ENCODE data around the gene MYO9B. TPM values are rescaled to one million over a fixed set of nuclear protein-coding genes. Genes with fewer than 3 reads are reported as not detected.

The MYO9B gene
- total and polyA plus RNA-seq, 10 donors, result 70.5 to 329 (median 256) TPM

DNA sequence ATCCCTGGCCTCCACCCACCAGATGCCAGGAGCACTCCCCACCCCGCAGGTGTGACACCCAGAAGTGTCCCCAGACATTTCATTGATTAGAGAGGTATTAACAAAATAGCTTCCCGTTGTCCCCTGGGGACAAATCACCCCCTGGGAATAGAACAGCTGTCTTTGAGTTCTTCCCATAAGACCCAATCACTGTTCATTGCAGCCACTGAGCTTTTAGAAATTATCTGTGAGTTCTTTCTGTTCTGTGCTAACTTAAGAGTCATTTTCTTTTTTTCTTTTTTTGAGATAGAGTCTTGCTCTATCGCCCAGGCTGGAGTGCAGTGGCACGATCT is 32.8 kb downstream of the MYO9B start:
- WGBS, 5 donors, result 58 to 78% (median 74%) methylated on average over 4 of the region's 4 CpGs

DNA sequence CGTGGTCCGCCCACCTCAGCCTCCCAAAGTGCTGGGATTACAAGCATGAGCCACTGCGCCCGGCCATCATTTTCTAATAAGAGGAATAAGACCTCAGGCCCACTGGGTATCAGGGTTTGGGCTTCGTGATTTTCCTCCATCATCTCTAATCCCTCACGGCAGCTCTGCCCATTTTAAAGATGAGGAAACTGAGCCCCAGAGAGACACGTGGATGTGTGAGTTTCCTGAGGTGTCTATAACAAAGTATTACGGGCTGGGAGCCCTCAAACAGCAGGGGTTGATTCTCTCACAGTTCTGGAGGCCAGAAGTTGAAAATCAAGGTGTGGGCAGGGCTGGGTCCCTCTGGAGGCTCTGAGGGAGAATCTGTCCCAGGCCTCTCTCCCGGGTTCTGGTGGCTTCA is 33.7 kb downstream of the MYO9B start:
- Histone ChIP-seq H3K27ac (peak overlapping the region; percentile 63 to 93 (median 90)), H3K4me3 (peak overlapping the region in 2 of 8 donors; percentile 16 to 63), H3K36me3 (peaks cover 0 to 98% (median 11%) of the 10 kb centered on the region in 6 donors)

More for the DNA sequence above, 32.8 kb downstream of the MYO9B start:
- DNase-seq, result no peak
- Histone ChIP-seq H3K27ac (peak overlapping the region; percentile 44 to 93 (median 90)), H3K4me3 (peak overlapping the region in 1 of 8 donors; percentile 49), H3K4me1 (peaks cover 47 to 100% (median 99%) of the 10 kb centered on the region in 6 donors), H3K36me3 (peaks cover 0 to 99% (median 19%) of the 10 kb centered on the region in 6 donors), H3K27me3 (replicated peaks in 1 of 7) (no peaks in the 10 kb centered on the region), H3K9me3 (no peaks in the 10 kb centered on the region)
- TF ChIP-seq, protein P1, sequence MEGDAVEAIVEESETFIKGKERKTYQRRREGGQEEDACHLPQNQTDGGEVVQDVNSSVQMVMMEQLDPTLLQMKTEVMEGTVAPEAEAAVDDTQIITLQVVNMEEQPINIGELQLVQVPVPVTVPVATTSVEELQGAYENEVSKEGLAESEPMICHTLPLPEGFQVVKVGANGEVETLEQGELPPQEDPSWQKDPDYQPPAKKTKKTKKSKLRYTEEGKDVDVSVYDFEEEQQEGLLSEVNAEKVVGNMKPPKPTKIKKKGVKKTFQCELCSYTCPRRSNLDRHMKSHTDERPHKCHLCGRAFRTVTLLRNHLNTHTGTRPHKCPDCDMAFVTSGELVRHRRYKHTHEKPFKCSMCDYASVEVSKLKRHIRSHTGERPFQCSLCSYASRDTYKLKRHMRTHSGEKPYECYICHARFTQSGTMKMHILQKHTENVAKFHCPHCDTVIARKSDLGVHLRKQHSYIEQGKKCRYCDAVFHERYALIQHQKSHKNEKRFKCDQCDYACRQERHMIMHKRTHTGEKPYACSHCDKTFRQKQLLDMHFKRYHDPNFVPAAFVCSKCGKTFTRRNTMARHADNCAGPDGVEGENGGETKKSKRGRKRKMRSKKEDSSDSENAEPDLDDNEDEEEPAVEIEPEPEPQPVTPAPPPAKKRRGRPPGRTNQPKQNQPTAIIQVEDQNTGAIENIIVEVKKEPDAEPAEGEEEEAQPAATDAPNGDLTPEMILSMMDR (IDR thresholded peaks at IDR 0.05 in 8 of 11, conservative IDR thresholded peaks at IDR 0.05 in 3 of 11), result no peak
- TF ChIP-seq POLR2A (IDR thresholded peaks at IDR 0.05) (no peak), POLR2AphosphoS5 (IDR thresholded peaks at IDR 0.05) (no peak)
- intact Hi-C loops (cut with DNase I; ENCODE audit: low total_unique reads), result no loop called here

DNA sequence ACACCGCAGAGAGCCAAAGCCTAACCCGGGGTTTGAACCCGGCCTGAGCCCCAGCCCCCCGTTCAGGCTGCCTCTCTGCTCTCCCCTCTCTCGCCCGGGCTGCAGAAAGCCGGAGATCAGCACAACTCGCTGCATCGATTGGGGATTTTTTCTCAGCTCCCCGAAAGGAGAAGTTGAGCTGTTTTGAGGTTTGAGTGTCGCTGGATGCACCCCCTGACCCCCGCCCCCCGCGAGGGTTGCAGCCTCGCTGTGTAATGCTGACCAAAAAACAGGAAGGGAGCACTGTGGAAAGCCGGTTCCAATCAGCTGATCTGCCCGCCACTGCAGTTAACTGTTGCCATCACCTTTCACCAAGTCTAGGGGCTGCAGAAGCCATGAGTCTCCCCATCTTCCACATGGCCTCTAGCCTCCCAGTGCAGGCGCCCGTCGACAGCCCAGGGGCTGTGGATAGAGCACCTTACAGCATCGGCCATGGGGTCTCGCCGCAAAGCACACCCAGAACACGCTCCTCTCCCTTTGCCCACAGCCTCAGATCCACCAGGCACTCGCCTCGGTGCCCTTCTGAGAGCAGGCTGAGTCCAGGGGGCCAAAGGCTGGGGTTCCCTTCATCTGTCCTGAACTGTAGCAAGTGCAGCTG is 34.5 kb downstream of the MYO9B start:
- DNase-seq, result peak; percentile 95
- intact Hi-C loops (cut with DNase I; ENCODE audit: low total_unique reads), result no loop called here
- TF ChIP-seq POLR2AphosphoS5 (IDR thresholded peaks at IDR 0.05) (peak; percentile 72 to 83 (median 77)), POLR2A (IDR thresholded peaks at IDR 0.05) (no peak)
- peak overlapping the region; percentile 63 to 93 (median 90) for H3K27ac ChIP-seq
- WGBS, 5 donors, result 37 to 45% (median 39%) methylated on average over 25 to 26 of the region's 26 CpGs
- H3K27me3 ChIP-seq (replicated peaks in 1 of 7), result no peaks in the 10 kb centered on the region
- H3K9me3 ChIP-seq, result no peaks in the 10 kb centered on the region
- peaks cover 47 to 100% (median 95%) of the 10 kb centered on the region in 6 donors for H3K4me1 ChIP-seq
- peak overlapping the region in 4 of 8 donors; percentile 14 to 63 (median 18) for H3K4me3 ChIP-seq
- peaks cover 0 to 98% (median 9%) of the 10 kb centered on the region in 6 donors for H3K36me3 ChIP-seq

More for the DNA sequence above, 33.7 kb downstream of the MYO9B start:
- Histone ChIP-seq H3K9me3 (no peaks in the 10 kb centered on the region), H3K27me3 (replicated peaks in 1 of 7) (no peaks in the 10 kb centered on the region), H3K4me1 (peaks cover 47 to 100% (median 98%) of the 10 kb centered on the region in 6 donors)
- 77 to 86% (median 81%) methylated on average over 9 of the region's 9 CpGs for WGBS, 5 donors
- TF ChIP-seq POLR2AphosphoS5 (IDR thresholded peaks at IDR 0.05) (no peak), POLR2A (IDR thresholded peaks at IDR 0.05) (no peak)
- TF ChIP-seq, protein P1 (IDR thresholded peaks at IDR 0.05 in 8 of 11, conservative IDR thresholded peaks at IDR 0.05 in 3 of 11), result no peak
- intact Hi-C loops (cut with DNase I; ENCODE audit: low total_unique reads), result no loop called here
- no peak for DNase-seq

DNA sequence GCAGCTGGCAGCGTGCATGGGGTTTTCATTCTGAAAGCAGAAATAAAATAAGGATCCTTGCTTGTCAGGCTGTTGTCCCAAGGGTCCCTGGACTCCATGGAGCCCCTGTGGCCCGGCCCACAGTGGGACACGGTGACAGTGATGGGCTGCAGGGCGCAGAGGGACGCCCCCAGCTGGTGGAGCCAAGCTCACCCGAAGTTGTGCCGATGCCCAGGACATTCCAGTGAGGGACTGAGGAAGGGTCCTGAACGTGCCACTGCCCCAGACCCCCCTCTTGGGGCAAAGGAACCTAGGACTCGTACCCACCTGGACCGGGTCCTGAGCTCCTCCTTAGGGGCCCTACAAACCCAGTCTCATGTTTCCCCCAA is 35.0 kb downstream of the MYO9B start:
- intact Hi-C loops (cut with DNase I; ENCODE audit: low total_unique reads), result no loop called here
- H3K4me1 ChIP-seq, result peaks cover 47 to 100% (median 93%) of the 10 kb centered on the region in 6 donors
- WGBS, 5 donors, result 70 to 80% (median 78%) methylated on average over 5 to 10 of the region's 10 CpGs
- TF ChIP-seq, protein P1 (IDR thresholded peaks at IDR 0.05 in 8 of 11, conservative IDR thresholded peaks at IDR 0.05 in 3 of 11), result no peak
- TF ChIP-seq POLR2AphosphoS5 (IDR thresholded peaks at IDR 0.05) (no peak), POLR2A (IDR thresholded peaks at IDR 0.05) (no peak)
- peak overlapping the region; percentile 51 to 93 (median 90) for H3K27ac ChIP-seq
- H3K9me3 ChIP-seq, result no peaks in the 10 kb centered on the region
- DNase-seq, result no peak
- H3K36me3 ChIP-seq, result peaks cover 0 to 98% (median 9%) of the 10 kb centered on the region in 6 donors
- H3K4me3 ChIP-seq, result peak overlapping the region in 4 of 8 donors; percentile 14 to 63 (median 18)
- H3K27me3 ChIP-seq (replicated peaks in 1 of 7), result no peaks in the 10 kb centered on the region

Data from spleen (tissue), 11 donors.